Fibroblast of mammary gland (primary cell): ENCODE data around the gene RING1.

Experiments used
- DNase-seq: peaks from one replicate; pipeline ENCODE4 v3.0.0-alpha.2; 2010; ENCODE audit warnings: low read depth
- H3K4me3 ChIP-seq: 2 replicates; pipeline ENCODE4 v1.5.1; 2011; ENCODE audit warnings: low read depth, mild to moderate bottlenecking, low read length, moderate library complexity; ENCODE audit not compliant: control insufficient read depth
- TF ChIP-seq, protein P1 (sequence below): conservative IDR thresholded peaks from 2 replicates; pipeline ENCODE4 v1.5.1; 2011; ENCODE audit warnings: low read depth, low read length, inconsistent platforms; ENCODE audit not compliant: control insufficient read depth, insufficient read depth

Gene RING1

DNA sequence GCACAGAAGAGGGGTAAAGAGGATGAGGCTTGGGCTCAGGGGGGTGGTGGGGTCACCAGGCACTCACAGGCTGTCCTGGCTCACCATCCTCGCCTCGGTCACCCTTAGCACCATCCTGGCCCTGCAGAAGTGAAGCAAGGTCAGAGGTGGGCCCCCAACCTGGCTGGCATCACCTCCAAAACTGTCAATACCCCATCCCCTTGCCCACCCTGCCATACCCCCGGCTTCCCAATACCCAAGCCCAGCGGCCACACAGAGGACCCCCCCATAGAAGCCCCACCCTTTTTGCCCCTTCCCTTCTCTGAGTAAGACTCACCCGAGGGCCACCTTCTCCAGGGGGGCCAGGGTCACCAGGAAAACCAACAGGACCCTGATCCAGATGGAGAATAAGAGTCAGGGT is 39.7 kb upstream of the RING1 start:
- DNase-seq: no peak
- H3K4me3 ChIP-seq: no peak overlapping the region
- TF ChIP-seq, protein P1, sequence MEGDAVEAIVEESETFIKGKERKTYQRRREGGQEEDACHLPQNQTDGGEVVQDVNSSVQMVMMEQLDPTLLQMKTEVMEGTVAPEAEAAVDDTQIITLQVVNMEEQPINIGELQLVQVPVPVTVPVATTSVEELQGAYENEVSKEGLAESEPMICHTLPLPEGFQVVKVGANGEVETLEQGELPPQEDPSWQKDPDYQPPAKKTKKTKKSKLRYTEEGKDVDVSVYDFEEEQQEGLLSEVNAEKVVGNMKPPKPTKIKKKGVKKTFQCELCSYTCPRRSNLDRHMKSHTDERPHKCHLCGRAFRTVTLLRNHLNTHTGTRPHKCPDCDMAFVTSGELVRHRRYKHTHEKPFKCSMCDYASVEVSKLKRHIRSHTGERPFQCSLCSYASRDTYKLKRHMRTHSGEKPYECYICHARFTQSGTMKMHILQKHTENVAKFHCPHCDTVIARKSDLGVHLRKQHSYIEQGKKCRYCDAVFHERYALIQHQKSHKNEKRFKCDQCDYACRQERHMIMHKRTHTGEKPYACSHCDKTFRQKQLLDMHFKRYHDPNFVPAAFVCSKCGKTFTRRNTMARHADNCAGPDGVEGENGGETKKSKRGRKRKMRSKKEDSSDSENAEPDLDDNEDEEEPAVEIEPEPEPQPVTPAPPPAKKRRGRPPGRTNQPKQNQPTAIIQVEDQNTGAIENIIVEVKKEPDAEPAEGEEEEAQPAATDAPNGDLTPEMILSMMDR: no peak

- DNase-seq: no peak
- H3K4me3 ChIP-seq: no peak overlapping the region
- TF ChIP-seq, protein P1: no peak
Observed at GRCh38 chr6:33169291-33170175, 38.8 kb upstream of the RING1 start.

DNA sequence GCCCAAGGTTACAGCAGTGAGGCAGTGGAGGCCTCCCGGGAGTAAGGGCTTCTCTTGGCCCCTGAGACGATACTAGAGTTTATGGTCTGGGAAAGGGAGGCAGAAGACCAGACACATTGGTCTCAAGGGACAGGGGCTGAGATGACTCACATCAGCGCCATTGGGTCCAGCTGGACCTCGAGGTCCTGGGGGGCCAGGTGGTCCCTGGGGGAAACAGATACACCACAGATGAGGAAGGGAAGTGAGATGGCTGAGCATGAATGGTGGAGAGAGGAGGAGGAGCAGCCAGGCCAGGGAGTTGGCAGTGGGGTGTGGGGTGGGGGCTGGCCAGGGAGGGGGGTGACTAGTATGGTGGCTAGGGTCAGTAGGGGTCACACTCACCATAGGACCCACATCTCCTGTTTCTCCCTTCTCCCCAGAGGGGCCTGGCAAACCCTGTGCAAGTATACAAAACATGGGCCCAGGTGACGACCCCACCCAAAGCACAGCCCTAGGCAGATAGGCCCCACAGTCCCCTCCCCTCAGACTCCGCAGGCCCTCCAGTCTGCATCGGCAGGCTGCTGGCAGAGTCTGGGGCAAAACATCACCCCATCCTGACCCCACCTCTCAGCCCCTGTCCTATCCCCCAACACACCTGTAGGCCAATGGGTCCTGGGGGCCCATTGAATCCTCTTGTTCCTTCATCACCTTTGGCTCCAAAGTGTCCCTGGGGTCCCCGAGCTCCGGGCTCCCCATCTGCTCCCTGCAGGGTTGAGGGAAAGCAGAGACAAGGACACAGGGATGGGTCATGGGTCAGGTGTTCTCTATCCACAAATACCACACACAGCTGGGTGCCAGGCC is 37.9 kb upstream of the RING1 start:
- DNase-seq: no peak
- TF ChIP-seq, protein P1: no peak
- H3K4me3 ChIP-seq: no peak overlapping the region

GRCh38 chr6:33171016-33171879 is 37.1 kb upstream of the RING1 start:
- H3K4me3 ChIP-seq: no peak overlapping the region
- DNase-seq: no peak
- TF ChIP-seq, protein P1: no peak

- no peak for DNase-seq
- TF ChIP-seq, protein P1: no peak
- H3K4me3 ChIP-seq: no peak overlapping the region
Observed at GRCh38 chr6:33171880-33172687, 36.2 kb upstream of the RING1 start.
